ENCODE results near the gene CLEC12A. TPM values are rescaled to one million over a fixed set of nuclear protein-coding genes. Genes with fewer than 3 reads are reported as not detected.

Gene CLEC12A
- total and polyA plus RNA-seq, 4 donors, result 1.5 to 3.6 (median 3.0) TPM; not detected in 1

DNA sequence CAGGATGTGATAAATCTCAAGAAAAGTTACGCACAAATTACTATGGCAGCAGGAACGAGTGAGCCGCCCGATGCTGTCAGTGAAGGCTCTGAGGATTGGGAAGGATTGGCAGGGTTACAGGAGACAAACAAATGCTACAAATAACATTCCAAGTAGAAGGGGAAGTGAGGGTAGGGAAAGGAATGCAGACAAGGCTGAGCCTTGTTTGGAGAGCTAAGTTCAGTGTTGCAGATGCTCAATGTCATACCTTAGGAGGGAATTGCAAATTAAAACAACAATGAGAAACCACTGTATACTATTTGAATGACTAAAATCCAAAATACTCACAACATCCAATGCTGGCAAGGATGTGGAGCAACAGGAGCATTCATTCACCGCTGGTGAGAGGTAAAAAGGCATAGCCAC, 60.6 kb downstream of the CLEC12A start:
- Histone ChIP-seq H3K27me3 (ENCODE audit: control insufficient read depth in 1 of 2, insufficient read depth in 2 of 2, low read length in 1 of 2) (no peaks in the 10 kb centered on the region), H3K27ac (ENCODE audit: low read depth in 1 of 2, low read length in 2 of 2) (no peak overlapping the region), H3K4me3 (ENCODE audit: low read length in 2 of 2) (no peak overlapping the region), H3K36me3 (ENCODE audit: control insufficient read depth in 1 of 2, insufficient read depth in 2 of 2, low read length in 1 of 2) (no peaks in the 10 kb centered on the region), H3K9me3 (ENCODE audit: control insufficient read depth, low read length) (no peaks in the 10 kb centered on the region), H3K4me1 (ENCODE audit: control insufficient read depth in 1 of 2, insufficient read depth in 2 of 2, low read length in 2 of 2) (no peaks in the 10 kb centered on the region)
- ATAC-seq (ENCODE audit: low FRiP score) (no peak), DNase-seq (no peak)
- WGBS, 2 donors, result 26 to 33% methylated on average over 5 of the region's 5 CpGs
- intact Hi-C loops (cut with DNase I), result no loop called here

DNA sequence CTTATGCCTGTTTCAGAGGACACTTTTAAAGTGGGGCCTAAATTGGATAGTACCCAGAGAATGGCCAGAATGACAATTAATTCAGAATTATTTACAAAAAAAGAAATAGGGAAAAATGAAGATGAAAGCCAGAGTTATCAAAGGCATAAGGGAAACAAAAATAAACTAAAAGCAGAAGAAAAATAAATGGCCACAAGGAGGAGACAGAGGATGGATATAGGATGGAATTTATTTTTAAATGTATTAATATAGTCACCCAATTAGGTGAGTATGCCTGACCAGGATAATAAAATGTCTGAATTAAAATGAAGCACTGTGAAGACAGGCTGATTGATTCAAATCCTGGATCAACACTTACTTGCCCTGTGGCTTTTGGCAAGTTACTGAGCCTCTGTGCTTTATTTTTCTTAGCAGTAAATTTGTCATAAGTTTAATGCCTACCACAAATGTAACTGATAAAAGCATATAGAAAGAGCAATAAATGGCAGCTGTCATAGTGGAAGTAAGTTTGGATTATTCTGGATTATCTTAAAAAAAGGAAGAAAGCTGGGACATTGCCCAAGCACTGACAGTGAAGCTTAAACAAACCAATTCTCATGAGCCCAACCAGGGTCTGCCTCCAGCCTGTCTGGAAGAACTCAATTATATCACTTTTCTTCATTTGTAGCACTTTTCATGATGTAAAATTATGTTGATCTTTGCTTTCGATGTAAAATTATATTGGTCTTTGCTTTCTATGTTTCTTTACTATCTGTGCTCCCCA, 62.8 kb downstream of the CLEC12A start:
- H3K4me1 ChIP-seq (ENCODE audit: control insufficient read depth in 1 of 2, insufficient read depth in 2 of 2, low read length in 2 of 2), result no peaks in the 10 kb centered on the region
- no peak for DNase-seq
- no peaks in the 10 kb centered on the region for H3K27me3 ChIP-seq (ENCODE audit: control insufficient read depth in 1 of 2, insufficient read depth in 2 of 2, low read length in 1 of 2)
- H3K27ac ChIP-seq (ENCODE audit: low read depth in 1 of 2, low read length in 2 of 2), result no peak overlapping the region
- WGBS, 2 donors, result 35 to 40% methylated on average over 1 of the region's 1 CpG
- H3K36me3 ChIP-seq (ENCODE audit: control insufficient read depth in 1 of 2, insufficient read depth in 2 of 2, low read length in 1 of 2), result no peaks in the 10 kb centered on the region
- intact Hi-C loops (cut with DNase I), result no loop called here
- no peaks in the 10 kb centered on the region for H3K9me3 ChIP-seq (ENCODE audit: control insufficient read depth, low read length)
- no peak for ATAC-seq (ENCODE audit: low FRiP score)
- H3K4me3 ChIP-seq (ENCODE audit: low read length in 2 of 2), result no peak overlapping the region

Other genes with a start within 250 kb of the CLEC12A start
- gene CLECL1, start 238.3 kb upstream of the CLEC12A start, total RNA-seq, result 1 to 10 TPM in 1 of 2 donors, not detected in 1; 2.1 TPM
- gene CLECL1, start 238.3 kb upstream of the CLEC12A start, polyA plus RNA-seq, result not detected
- gene CD69, start 210.5 kb upstream of the CLEC12A start, total RNA-seq, result 1 to 10 TPM; 4.4 to 8.4 TPM
- under 1 TPM in 1 of 2 donors, not detected in 1; 0.59 TPM for gene CD69, start 210.5 kb upstream of the CLEC12A start, polyA plus RNA-seq
- 1 to 10 TPM in 1 of 2 donors, under 1 TPM in 1; 0.36 to 1.1 TPM for gene KLRF1, start 143.9 kb upstream of the CLEC12A start, total RNA-seq
- gene KLRF1, start 143.9 kb upstream of the CLEC12A start, polyA plus RNA-seq, result not detected
- gene CLEC2B, start 102.1 kb upstream of the CLEC12A start, total RNA-seq, result 10 to 100 TPM; 10.5 to 23.3 TPM
- gene CLEC2B, start 102.1 kb upstream of the CLEC12A start, polyA plus RNA-seq, result 10 to 100 TPM in 1 of 2 donors, 1 to 10 TPM in 1; 1.2 to 10.9 TPM
- not detected for gene KLRF2, start 89.9 kb upstream of the CLEC12A start, total RNA-seq
- gene KLRF2, start 89.9 kb upstream of the CLEC12A start, polyA plus RNA-seq, result not detected
- not detected for gene CLEC2A, start 39.0 kb upstream of the CLEC12A start, total RNA-seq
- gene CLEC2A, start 39.0 kb upstream of the CLEC12A start, polyA plus RNA-seq, result not detected
- gene CLEC1B, start 27.7 kb downstream of the CLEC12A start, total RNA-seq, result not detected
- gene CLEC1B, start 27.7 kb downstream of the CLEC12A start, polyA plus RNA-seq, result not detected
- under 1 TPM in 1 of 2 donors, not detected in 1; 0.78 TPM for gene CLEC12B, start 39.2 kb downstream of the CLEC12A start, total RNA-seq
- not detected for gene CLEC12B, start 39.2 kb downstream of the CLEC12A start, polyA plus RNA-seq
- gene CLEC9A, start 59.3 kb downstream of the CLEC12A start, total RNA-seq, result under 1 TPM; 0.26 to 0.42 TPM
- gene CLEC9A, start 59.3 kb downstream of the CLEC12A start, polyA plus RNA-seq, result not detected
- 10 to 100 TPM in 1 of 2 donors, 1 to 10 TPM in 1; 7.0 to 12.9 TPM for gene CLEC1A, start 127.6 kb downstream of the CLEC12A start, total RNA-seq
- gene CLEC1A, start 127.6 kb downstream of the CLEC12A start, polyA plus RNA-seq, result under 1 TPM in 1 of 2 donors, not detected in 1; 0.51 TPM
- 10 to 100 TPM; 25.8 to 33.5 TPM for gene CLEC7A, start 158.8 kb downstream of the CLEC12A start, total RNA-seq
- 1 to 10 TPM; 2.9 to 4.8 TPM for gene CLEC7A, start 158.8 kb downstream of the CLEC12A start, polyA plus RNA-seq
- gene OLR1, start 200.7 kb downstream of the CLEC12A start, total RNA-seq, result 1 to 10 TPM; 8.4 to 9.3 TPM
- 1 to 10 TPM in 1 of 2 donors, not detected in 1; 4.4 TPM for gene OLR1, start 200.7 kb downstream of the CLEC12A start, polyA plus RNA-seq
- under 1 TPM; 0.13 to 0.27 TPM for gene TMEM52B, start 207.6 kb downstream of the CLEC12A start, total RNA-seq
- gene TMEM52B, start 207.6 kb downstream of the CLEC12A start, polyA plus RNA-seq, result under 1 TPM; 0.05 to 0.63 TPM
- 100 to 1,000 TPM; 103 to 111 TPM for gene GABARAPL1, start 241.5 kb downstream of the CLEC12A start, total RNA-seq
- 10 to 100 TPM; 74.5 to 84.1 TPM for gene GABARAPL1, start 241.5 kb downstream of the CLEC12A start, polyA plus RNA-seq

All from aorta (tissue), 5 donors.